ENCODE results near the gene CENPE. TPM values are rescaled to one million over a fixed set of nuclear protein-coding genes. Genes with fewer than 3 reads are reported as not detected.

CENPE gene
- total RNA-seq, 2 donors from 2014 or later = 0.87 to 4.5 TPM

DNA sequence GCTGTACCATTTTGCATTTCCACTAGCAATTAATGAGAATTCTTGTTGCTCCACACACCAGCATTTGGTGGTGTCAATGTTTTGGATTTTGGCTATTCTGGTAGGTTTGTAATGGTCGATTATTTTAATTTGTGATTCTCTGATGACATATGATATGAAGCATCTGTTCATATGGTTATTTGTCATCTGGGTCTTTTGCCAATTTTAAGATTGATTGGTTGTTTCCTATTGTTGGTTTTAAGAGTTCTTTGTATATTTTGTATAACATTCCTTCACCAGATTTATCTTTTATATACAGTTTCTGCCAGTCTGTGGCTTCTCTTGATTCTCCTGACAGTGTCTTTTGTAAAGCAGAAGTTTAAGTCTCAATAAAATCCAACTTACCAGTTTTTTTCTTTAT, 80.0 kb downstream of the CENPE start:
- Histone ChIP-seq H3K36me3 (no peaks in the 10 kb centered on the region), H3K27ac (no peak overlapping the region), H3K9me3 (no peaks in the 10 kb centered on the region), H3K27me3 (replicated peaks; ENCODE audit: insufficient read depth) (no peaks in the 10 kb centered on the region), H3K4me3 (no peak overlapping the region), H3K4me1 (replicated peaks) (no peaks in the 10 kb centered on the region)
- TF ChIP-seq, protein P1, sequence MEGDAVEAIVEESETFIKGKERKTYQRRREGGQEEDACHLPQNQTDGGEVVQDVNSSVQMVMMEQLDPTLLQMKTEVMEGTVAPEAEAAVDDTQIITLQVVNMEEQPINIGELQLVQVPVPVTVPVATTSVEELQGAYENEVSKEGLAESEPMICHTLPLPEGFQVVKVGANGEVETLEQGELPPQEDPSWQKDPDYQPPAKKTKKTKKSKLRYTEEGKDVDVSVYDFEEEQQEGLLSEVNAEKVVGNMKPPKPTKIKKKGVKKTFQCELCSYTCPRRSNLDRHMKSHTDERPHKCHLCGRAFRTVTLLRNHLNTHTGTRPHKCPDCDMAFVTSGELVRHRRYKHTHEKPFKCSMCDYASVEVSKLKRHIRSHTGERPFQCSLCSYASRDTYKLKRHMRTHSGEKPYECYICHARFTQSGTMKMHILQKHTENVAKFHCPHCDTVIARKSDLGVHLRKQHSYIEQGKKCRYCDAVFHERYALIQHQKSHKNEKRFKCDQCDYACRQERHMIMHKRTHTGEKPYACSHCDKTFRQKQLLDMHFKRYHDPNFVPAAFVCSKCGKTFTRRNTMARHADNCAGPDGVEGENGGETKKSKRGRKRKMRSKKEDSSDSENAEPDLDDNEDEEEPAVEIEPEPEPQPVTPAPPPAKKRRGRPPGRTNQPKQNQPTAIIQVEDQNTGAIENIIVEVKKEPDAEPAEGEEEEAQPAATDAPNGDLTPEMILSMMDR (IDR thresholded peaks at IDR 0.05) = no peak
- TF ChIP-seq POLR2A (IDR thresholded peaks at IDR 0.05) = no peak
- TF ChIP-seq POLR2AphosphoS5 (IDR thresholded peaks at IDR 0.05) = no peak
- 91% methylated on average over 1 of the region's 1 CpG for WGBS
- no peak for DNase-seq (ENCODE audit: low spot score)
- intact Hi-C loops (cut with DNase I) = no loop called here

DNA sequence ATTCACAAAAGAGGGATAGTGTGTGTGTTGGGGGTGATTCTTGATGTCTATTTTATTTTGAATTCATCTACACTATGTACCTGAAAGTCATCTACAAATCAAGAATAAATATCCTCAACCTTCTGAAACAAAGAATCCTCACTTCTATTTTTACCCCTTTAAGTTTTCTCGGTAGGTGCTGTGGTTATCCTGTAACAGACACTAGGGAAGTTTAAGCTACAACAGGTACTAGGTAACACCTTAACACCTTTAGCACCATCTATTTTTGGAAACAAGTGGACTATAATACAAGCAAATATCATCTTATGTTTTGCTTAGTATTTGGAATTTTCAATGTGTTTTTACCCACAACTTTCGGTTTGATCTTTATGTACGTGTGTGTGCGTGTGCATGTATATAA, 86.5 kb downstream of the CENPE start:
- no peak overlapping the region for H3K27ac ChIP-seq
- TF ChIP-seq POLR2A (IDR thresholded peaks at IDR 0.05) = no peak
- TF ChIP-seq, protein P1 (IDR thresholded peaks at IDR 0.05) = no peak
- no peak for TF ChIP-seq POLR2AphosphoS5 (IDR thresholded peaks at IDR 0.05)

DNA sequence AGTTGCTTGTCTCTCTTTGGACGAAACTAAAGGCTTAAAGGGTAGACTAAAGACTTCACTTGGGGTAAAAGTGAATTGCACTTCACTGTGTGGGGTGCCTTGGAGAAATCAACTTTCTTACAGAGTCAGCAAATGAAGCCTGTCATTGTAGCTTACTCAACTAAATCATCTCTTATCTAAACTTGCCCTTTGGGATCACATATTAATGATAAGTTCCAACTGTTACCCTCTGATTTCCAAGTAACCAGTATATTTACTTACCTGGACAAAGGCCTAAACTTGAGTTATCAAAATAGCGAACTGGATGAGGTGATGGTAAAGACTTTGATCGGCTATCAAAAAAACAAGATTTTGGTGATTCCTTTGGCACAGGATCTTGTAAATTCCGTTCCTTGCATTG, 89.6 kb downstream of the CENPE start:
- H3K27ac ChIP-seq = no peak overlapping the region
- no peaks in the 10 kb centered on the region for H3K9me3 ChIP-seq
- intact Hi-C loops (cut with DNase I) = no loop called here
- WGBS = 93% methylated on average over 4 of the region's 4 CpGs
- no peaks in the 10 kb centered on the region for H3K36me3 ChIP-seq
- H3K27me3 ChIP-seq (replicated peaks; ENCODE audit: insufficient read depth) = no peaks in the 10 kb centered on the region
- TF ChIP-seq POLR2AphosphoS5 (IDR thresholded peaks at IDR 0.05) (no peak), POLR2A (IDR thresholded peaks at IDR 0.05) (no peak)
- TF ChIP-seq, protein P1 (IDR thresholded peaks at IDR 0.05) = no peak
- no peaks in the 10 kb centered on the region for H3K4me1 ChIP-seq (replicated peaks)
- H3K4me3 ChIP-seq = no peak overlapping the region
- DNase-seq (ENCODE audit: low spot score) = no peak

More for the DNA sequence above, 86.5 kb downstream of the CENPE start:
- intact Hi-C loops (cut with DNase I) = no loop called here
- no peaks in the 10 kb centered on the region for H3K9me3 ChIP-seq
- H3K4me1 ChIP-seq (replicated peaks) = no peaks in the 10 kb centered on the region
- WGBS = 65% methylated on average over 4 of the region's 4 CpGs
- H3K4me3 ChIP-seq = no peak overlapping the region
- H3K27me3 ChIP-seq (replicated peaks; ENCODE audit: insufficient read depth) = no peaks in the 10 kb centered on the region
- DNase-seq (ENCODE audit: low spot score) = no peak
- no peaks in the 10 kb centered on the region for H3K36me3 ChIP-seq

GRCh38 chr4:103105558-103106356, 92.4 kb downstream of the CENPE start:
- Histone ChIP-seq H3K4me1 (replicated peaks) (no peaks in the 10 kb centered on the region), H3K9me3 (no peaks in the 10 kb centered on the region), H3K27me3 (replicated peaks; ENCODE audit: insufficient read depth) (no peaks in the 10 kb centered on the region), H3K4me3 (no peak overlapping the region), H3K36me3 (no peaks in the 10 kb centered on the region), H3K27ac (no peak overlapping the region)
- intact Hi-C loops (cut with DNase I) = no loop called here
- 90% methylated on average over 2 of the region's 2 CpGs for WGBS
- TF ChIP-seq POLR2AphosphoS5 (IDR thresholded peaks at IDR 0.05) (no peak), POLR2A (IDR thresholded peaks at IDR 0.05) (no peak)
- TF ChIP-seq, protein P1 (IDR thresholded peaks at IDR 0.05) = no peak
- DNase-seq (ENCODE audit: low spot score) = no peak

DNA sequence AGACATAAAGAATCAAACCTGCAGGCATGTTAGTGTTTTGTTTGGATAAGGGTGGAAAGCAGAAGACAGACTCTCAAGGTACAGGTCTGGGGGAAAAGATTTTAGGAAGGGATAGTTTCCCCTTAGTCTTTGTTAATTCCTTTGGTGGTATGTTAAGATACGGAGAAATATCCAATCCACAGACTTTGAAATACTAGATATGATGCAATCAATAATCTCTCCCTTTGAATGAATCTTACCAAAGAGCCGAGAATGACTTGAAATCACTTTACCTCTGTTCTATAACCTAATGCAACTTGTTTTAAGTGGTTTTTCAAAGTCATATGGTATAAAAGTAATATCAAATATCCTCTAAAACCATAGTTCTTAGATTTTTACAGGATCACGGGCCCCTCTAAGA, 93.3 kb downstream of the CENPE start:
- TF ChIP-seq, protein P1 (IDR thresholded peaks at IDR 0.05) = no peak
- H3K9me3 ChIP-seq = no peaks in the 10 kb centered on the region
- H3K36me3 ChIP-seq = no peaks in the 10 kb centered on the region
- no peak for DNase-seq (ENCODE audit: low spot score)
- H3K27me3 ChIP-seq (replicated peaks; ENCODE audit: insufficient read depth) = no peaks in the 10 kb centered on the region
- intact Hi-C loops (cut with DNase I) = no loop called here
- H3K27ac ChIP-seq = no peak overlapping the region
- 97% methylated on average over 3 of the region's 3 CpGs for WGBS
- no peak overlapping the region for H3K4me3 ChIP-seq
- H3K4me1 ChIP-seq (replicated peaks) = no peaks in the 10 kb centered on the region

Data from prostate gland (tissue), 2 donors.